Astrocyte (in vitro differentiated cells and primary cell): Measurements from ENCODE around the gene ATF2. TPM values are rescaled to one million over a fixed set of nuclear protein-coding genes. Genes with fewer than 3 reads are reported as not detected.

Experiments
- DNase-seq: peaks from one replicate; pipeline ENCODE4 v3.0.0-alpha.2; 2010; ENCODE audit warnings: low read depth
- FAIRE-seq: peaks from 2 replicates; lab custom pipeline; 2011; peaks lifted over from hg19 to GRCh38; lab: Jason Lieb, UNC
- H2AFZ ChIP-seq: 2 replicates; pipeline ENCODE4 v1.6.0; 2012; ENCODE audit warnings: low read depth, low read length, inconsistent platforms
- H3K27ac ChIP-seq: 2 replicates; pipeline ENCODE4 v1.5.1; 2011; ENCODE audit warnings: low read depth, low read length, inconsistent platforms
- H3K27me3 ChIP-seq: 2 replicates; pipeline ENCODE4 v1.6.0; 2011; ENCODE audit warnings: low read length, inconsistent platforms; ENCODE audit not compliant: insufficient read depth
- H3K36me3 ChIP-seq: 2 replicates; pipeline ENCODE4 v1.5.1; 2011; ENCODE audit warnings: low read length, inconsistent platforms; ENCODE audit not compliant: insufficient read depth
- H3K4me1 ChIP-seq: 2 replicates; pipeline ENCODE4 v1.5.1; 2011; ENCODE audit warnings: low read length, inconsistent platforms; ENCODE audit not compliant: insufficient read depth
- H3K4me2 ChIP-seq: 2 replicates; pipeline ENCODE4 v1.6.0; 2012; ENCODE audit warnings: low read length, inconsistent platforms
- H3K4me3 ChIP-seq: 2 replicates; pipeline ENCODE4 v1.5.1; 2011; ENCODE audit warnings: low read depth, mild to moderate bottlenecking, low read length, inconsistent platforms; ENCODE audit not compliant: insufficient read depth
- H3K79me2 ChIP-seq: 2 replicates; pipeline ENCODE4 v1.6.0; 2012; ENCODE audit warnings: mild to moderate bottlenecking, low read length, inconsistent platforms; ENCODE audit not compliant: insufficient read depth
- H3K9ac ChIP-seq: 2 replicates; pipeline ENCODE4 v1.6.0; 2012; ENCODE audit warnings: mild to moderate bottlenecking, low read length, inconsistent platforms
- H3K9me3 ChIP-seq: 2 replicates; pipeline ENCODE4 v1.5.1; 2012; ENCODE audit warnings: low read depth, mild to moderate bottlenecking, low read length, inconsistent platforms; ENCODE audit not compliant: insufficient read depth
- H4K20me1 ChIP-seq: 2 replicates; pipeline ENCODE4 v1.6.0; 2012; ENCODE audit warnings: low read length, inconsistent platforms; ENCODE audit not compliant: insufficient read depth
- H3K27ac Mint-ChIP-seq: one replicate; pipeline ENCODE4 v1.8.0; 2021; ENCODE audit warnings: mild to moderate bottlenecking, mixed read lengths; ENCODE audit not compliant: unreplicated experiment
- H3K27me3 Mint-ChIP-seq: one replicate; pipeline ENCODE4 v1.8.0; 2021; ENCODE audit warnings: low read depth, mixed read lengths; ENCODE audit not compliant: unreplicated experiment
- H3K36me3 Mint-ChIP-seq: one replicate; pipeline ENCODE4 v1.8.0; 2021; ENCODE audit warnings: low read depth, mixed read lengths; ENCODE audit not compliant: unreplicated experiment
- H3K4me1 Mint-ChIP-seq: one replicate; pipeline ENCODE4 v1.8.0; 2021; ENCODE audit warnings: low read depth, mixed read lengths; ENCODE audit not compliant: unreplicated experiment
- H3K4me3 Mint-ChIP-seq: one replicate; pipeline ENCODE4 v1.8.0; 2021; ENCODE audit warnings: mild to moderate bottlenecking, moderate library complexity, mixed read lengths; ENCODE audit not compliant: unreplicated experiment
- H3K9me3 Mint-ChIP-seq: one replicate; pipeline ENCODE4 v1.8.0; 2021; ENCODE audit warnings: mild to moderate bottlenecking, mixed read lengths; ENCODE audit not compliant: unreplicated experiment
- CTCF ChIP-seq: IDR thresholded peaks from 2 replicates; pipeline ENCODE4 v1.5.1; 2011; ENCODE audit warnings: low read depth, mild to moderate bottlenecking, inconsistent platforms, low read length, moderate library complexity; ENCODE audit not compliant: insufficient read depth
- EZH2 ChIP-seq: IDR thresholded peaks from 2 replicates; pipeline ENCODE4 v1.6.1; 2012; ENCODE audit warnings: mild to moderate bottlenecking, low read length, inconsistent platforms; ENCODE audit not compliant: insufficient read depth
- total RNA-seq: library from RNA; stranded (reverse); gene quantifications from 2 replicates; pipeline ENCODE4 v1.2.1, GENCODE V29; 2021

Gene ATF2
- total RNA-seq, 1 donor from 2014 or later: 54.7 TPM

- Histone ChIP-seq H3K27me3 (no peaks in the 10 kb centered on the region), H3K9me3 (no peaks in the 10 kb centered on the region), H3K4me1 (no peaks in the 10 kb centered on the region), H3K36me3 (peaks cover 9% of the 10 kb centered on the region), H4K20me1 (peaks cover 26% of the 10 kb centered on the region), H3K4me3 (no peak overlapping the region), H3K79me2 (peaks cover 45% of the 10 kb centered on the region), H3K4me2 (no peak overlapping the region), H2AFZ (no peak overlapping the region), H3K27ac (no peak overlapping the region), H3K9ac (no peak overlapping the region)
- Mint-ChIP-seq H3K27ac (no peak overlapping the region), H3K27me3 (no peaks in the 10 kb centered on the region), H3K4me1 (peaks cover 1% of the 10 kb centered on the region), H3K9me3 (no peaks in the 10 kb centered on the region), H3K36me3 (peaks cover 14% of the 10 kb centered on the region), H3K4me3 (no peak overlapping the region)
- FAIRE-seq (no peak), DNase-seq (no peak)
- no peak for TF ChIP-seq CTCF
- no peak for TF ChIP-seq EZH2
These were observed 36.8 kb downstream of the ATF2 start for GRCh38 chr2:175131252-175131651.

- H3K36me3 Mint-ChIP-seq: peaks cover 11% of the 10 kb centered on the region
- H3K4me1 Mint-ChIP-seq: no peaks in the 10 kb centered on the region
- Histone ChIP-seq H4K20me1 (peaks cover 20% of the 10 kb centered on the region), H3K4me2 (no peak overlapping the region), H3K27ac (no peak overlapping the region), H3K9me3 (no peaks in the 10 kb centered on the region), H3K4me3 (no peak overlapping the region), H3K9ac (no peak overlapping the region), H3K36me3 (peaks cover 3% of the 10 kb centered on the region), H3K4me1 (no peaks in the 10 kb centered on the region), H3K27me3 (no peaks in the 10 kb centered on the region), H3K79me2 (peaks cover 42% of the 10 kb centered on the region), H2AFZ (no peak overlapping the region)
- H3K27me3 Mint-ChIP-seq: no peaks in the 10 kb centered on the region
- DNase-seq (no peak), FAIRE-seq (no peak)
- no peaks in the 10 kb centered on the region for H3K9me3 Mint-ChIP-seq
- no peak overlapping the region for H3K27ac Mint-ChIP-seq
- no peak overlapping the region for H3K4me3 Mint-ChIP-seq
- TF ChIP-seq CTCF (no peak), EZH2 (no peak)
These were observed 41.3 kb downstream of the ATF2 start for GRCh38 chr2:175126661-175127060.

DNA sequence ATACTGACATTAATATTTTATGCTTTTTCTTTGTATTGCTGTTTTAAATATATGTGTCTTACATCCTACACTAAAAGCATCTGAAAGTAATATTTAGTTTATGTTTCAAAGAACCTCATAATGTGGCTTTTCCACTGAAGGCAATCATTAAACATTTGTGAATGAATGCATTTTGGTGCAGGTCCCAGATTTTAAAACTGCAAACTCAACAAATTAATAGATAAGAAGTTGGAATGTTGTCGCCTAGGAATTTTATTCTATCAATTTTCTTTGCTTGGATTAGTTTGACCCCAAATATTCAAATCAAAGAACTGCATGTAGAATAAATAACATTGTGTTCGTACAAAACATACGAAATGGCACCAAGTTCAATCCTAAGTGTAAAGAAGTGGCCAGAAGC, 44.7 kb downstream of the ATF2 start:
- TF ChIP-seq CTCF (no peak), EZH2 (no peak)
- H3K27me3 ChIP-seq: no peaks in the 10 kb centered on the region
- H3K9ac ChIP-seq: no peak overlapping the region
- H3K36me3 ChIP-seq: peaks cover 3% of the 10 kb centered on the region
- DNase-seq (no peak), FAIRE-seq (no peak)
- no peak overlapping the region for H3K4me3 ChIP-seq
- H4K20me1 ChIP-seq: peaks cover 25% of the 10 kb centered on the region
- H3K4me1 ChIP-seq: no peaks in the 10 kb centered on the region
- no peaks in the 10 kb centered on the region for H3K9me3 ChIP-seq
- no peaks in the 10 kb centered on the region for H3K27me3 Mint-ChIP-seq
- no peak overlapping the region for H3K27ac ChIP-seq
- H3K79me2 ChIP-seq: peaks cover 28% of the 10 kb centered on the region
- H2AFZ ChIP-seq: no peak overlapping the region
- H3K4me1 Mint-ChIP-seq: no peaks in the 10 kb centered on the region
- no peak overlapping the region for H3K4me2 ChIP-seq
- peaks cover 3% of the 10 kb centered on the region for H3K36me3 Mint-ChIP-seq
- H3K9me3 Mint-ChIP-seq: no peaks in the 10 kb centered on the region
- H3K27ac Mint-ChIP-seq: no peak overlapping the region
- H3K4me3 Mint-ChIP-seq: no peak overlapping the region
